ENCODE results near the gene DOK5.

DOK5 gene

GRCh38 chr20:54661880-54662465, 186.6 kb downstream of the DOK5 start:
- no peaks in the 10 kb centered on the region for H3K27me3 ChIP-seq (ENCODE audit: insufficient read depth, low read length)
- no peaks in the 10 kb centered on the region for H3K9me3 ChIP-seq (ENCODE audit: low read length)
- H3K4me1 ChIP-seq (ENCODE audit: insufficient read depth, low read length): peaks cover 32% of the 10 kb centered on the region
- H3K4me3 ChIP-seq (ENCODE audit: low read length): no peak overlapping the region
- no peak overlapping the region for H2AFZ ChIP-seq (ENCODE audit: low read depth, low read length)
- H3K36me3 ChIP-seq (ENCODE audit: insufficient read depth, low read length): no peaks in the 10 kb centered on the region

DNA sequence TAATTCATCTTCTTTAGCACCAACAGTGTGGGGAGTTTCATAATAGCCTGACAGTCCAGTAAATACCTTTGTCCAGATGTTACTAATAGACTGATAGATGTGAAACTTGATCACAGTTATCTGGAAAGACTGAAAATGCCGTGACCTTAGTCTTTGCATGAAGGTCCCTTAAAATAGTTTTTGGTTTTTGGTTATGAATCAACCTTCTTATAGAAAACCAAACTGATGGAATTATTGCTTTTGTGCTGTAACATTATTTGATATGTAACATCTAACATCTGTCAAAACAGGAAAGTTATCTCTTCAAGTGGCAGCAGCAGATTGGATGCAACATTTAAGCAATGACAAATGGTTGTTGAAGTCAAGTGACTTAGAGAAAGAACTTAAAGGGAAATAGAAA, 190.4 kb downstream of the DOK5 start:
- Histone ChIP-seq H3K4me1 (ENCODE audit: insufficient read depth, low read length) (peaks cover 23% of the 10 kb centered on the region), H3K4me3 (ENCODE audit: low read length) (no peak overlapping the region), H3K36me3 (ENCODE audit: insufficient read depth, low read length) (no peaks in the 10 kb centered on the region), H2AFZ (ENCODE audit: low read depth, low read length) (no peak overlapping the region), H3K9me3 (ENCODE audit: low read length) (no peaks in the 10 kb centered on the region), H3K27me3 (ENCODE audit: insufficient read depth, low read length) (no peaks in the 10 kb centered on the region)

DNA sequence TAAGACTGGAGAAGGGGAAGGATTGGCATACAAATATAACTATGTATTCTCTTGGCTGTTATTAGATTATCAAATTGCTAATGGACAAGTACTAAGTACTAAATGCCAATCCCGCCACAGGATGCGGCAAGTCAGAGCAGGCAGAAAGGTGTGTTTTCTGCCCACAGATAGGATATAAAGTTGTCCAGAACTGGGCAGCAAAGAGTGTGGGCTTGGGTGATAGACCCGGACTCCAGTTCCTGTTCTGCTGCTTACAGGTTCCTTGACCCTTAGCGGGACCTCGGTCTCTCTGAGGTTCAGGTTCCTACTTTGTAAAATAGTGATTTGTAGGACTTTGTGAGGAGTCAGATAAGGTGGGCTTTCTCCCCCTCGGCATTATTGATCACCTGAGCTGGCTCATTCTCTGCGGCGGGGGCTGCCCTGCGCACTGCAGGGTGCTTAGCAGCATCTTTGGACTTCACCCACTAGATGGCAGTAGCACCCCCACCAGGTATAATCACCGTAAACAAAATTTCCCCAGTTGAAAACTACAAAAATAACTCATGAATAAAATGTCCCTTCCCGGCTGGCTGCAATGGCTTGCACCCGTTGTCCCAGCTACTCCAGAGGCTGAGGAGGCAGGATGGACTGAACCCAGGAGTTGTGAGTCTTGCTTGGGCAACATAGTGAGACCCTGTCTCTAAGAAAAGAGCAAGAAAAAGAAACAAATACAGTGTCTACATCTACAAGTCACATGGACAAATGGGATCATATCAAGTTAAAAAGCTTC, 193.1 kb downstream of the DOK5 start:
- no peak overlapping the region for H3K4me3 ChIP-seq (ENCODE audit: low read length)
- H3K27me3 ChIP-seq (ENCODE audit: insufficient read depth, low read length): no peaks in the 10 kb centered on the region
- no peaks in the 10 kb centered on the region for H3K36me3 ChIP-seq (ENCODE audit: insufficient read depth, low read length)
- no peaks in the 10 kb centered on the region for H3K9me3 ChIP-seq (ENCODE audit: low read length)
- H2AFZ ChIP-seq (ENCODE audit: low read depth, low read length): no peak overlapping the region
- H3K4me1 ChIP-seq (ENCODE audit: insufficient read depth, low read length): no peaks in the 10 kb centered on the region

- Histone ChIP-seq H3K27me3 (ENCODE audit: insufficient read depth, low read length) (no peaks in the 10 kb centered on the region), H2AFZ (ENCODE audit: low read depth, low read length) (no peak overlapping the region), H3K9me3 (ENCODE audit: low read length) (no peaks in the 10 kb centered on the region), H3K4me1 (ENCODE audit: insufficient read depth, low read length) (no peaks in the 10 kb centered on the region), H3K4me3 (ENCODE audit: low read length) (no peak overlapping the region), H3K36me3 (ENCODE audit: insufficient read depth, low read length) (no peaks in the 10 kb centered on the region)
These were observed 193.6 kb downstream of the DOK5 start for GRCh38 chr20:54669040-54669363.

- Histone ChIP-seq H3K9me3 (ENCODE audit: low read length) (no peaks in the 10 kb centered on the region), H2AFZ (ENCODE audit: low read depth, low read length) (no peak overlapping the region), H3K4me3 (ENCODE audit: low read length) (no peak overlapping the region), H3K27me3 (ENCODE audit: insufficient read depth, low read length) (no peaks in the 10 kb centered on the region), H3K36me3 (ENCODE audit: insufficient read depth, low read length) (no peaks in the 10 kb centered on the region), H3K4me1 (ENCODE audit: insufficient read depth, low read length) (no peaks in the 10 kb centered on the region)
These were observed 202.9 kb downstream of the DOK5 start for GRCh38 chr20:54678253-54678652.

DNA sequence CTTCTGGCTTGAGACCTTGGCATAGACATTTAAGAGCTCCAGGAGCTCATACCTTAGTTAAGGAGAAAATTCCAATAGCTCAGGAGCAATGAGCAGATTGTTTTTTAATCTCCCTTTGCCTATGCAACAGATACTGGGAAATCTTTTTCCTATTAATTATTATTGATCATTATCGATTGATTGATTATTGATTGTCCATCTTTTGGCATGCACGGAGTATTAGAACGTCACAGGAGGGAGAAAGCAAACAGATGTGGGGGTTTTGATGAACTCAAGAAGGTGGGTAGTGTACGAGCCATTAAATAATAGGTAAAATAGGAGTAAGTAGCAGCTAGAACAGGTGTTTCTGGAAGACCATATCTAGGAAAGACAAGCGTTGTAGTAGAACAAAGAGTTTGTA, 205.0 kb downstream of the DOK5 start:
- Histone ChIP-seq H3K36me3 (ENCODE audit: insufficient read depth, low read length) (no peaks in the 10 kb centered on the region), H3K4me3 (ENCODE audit: low read length) (no peak overlapping the region), H3K4me1 (ENCODE audit: insufficient read depth, low read length) (no peaks in the 10 kb centered on the region), H2AFZ (ENCODE audit: low read depth, low read length) (no peak overlapping the region), H3K27me3 (ENCODE audit: insufficient read depth, low read length) (no peaks in the 10 kb centered on the region), H3K9me3 (ENCODE audit: low read length) (no peaks in the 10 kb centered on the region)

- no peaks in the 10 kb centered on the region for H3K27me3 ChIP-seq (ENCODE audit: insufficient read depth, low read length)
- H3K4me3 ChIP-seq (ENCODE audit: low read length): no peak overlapping the region
These were observed 205.7 kb downstream of the DOK5 start for GRCh38 chr20:54680872-54681619.

DNA sequence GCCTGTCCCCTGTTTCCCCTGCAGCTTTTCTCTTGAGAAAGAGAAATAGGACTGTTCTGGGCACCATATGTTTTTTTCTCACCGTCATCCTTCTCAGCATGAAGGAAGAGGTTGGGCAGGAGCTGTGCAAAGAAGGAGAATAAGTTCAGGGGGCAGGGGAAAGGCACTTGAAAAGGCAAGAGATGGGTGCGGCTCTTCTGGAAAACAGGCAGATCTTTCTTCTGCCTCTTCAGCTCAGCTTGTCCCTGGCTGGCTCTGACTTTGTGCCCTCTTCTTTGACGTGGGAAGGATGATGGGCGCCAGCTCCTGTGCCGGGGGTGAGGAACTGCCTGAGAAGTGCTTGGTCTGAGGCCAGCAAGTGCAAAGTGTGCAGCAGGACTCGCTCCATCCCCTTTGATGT, 206.5 kb downstream of the DOK5 start:
- H3K4me3 ChIP-seq (ENCODE audit: low read length): no peak overlapping the region
- H3K9me3 ChIP-seq (ENCODE audit: low read length): no peaks in the 10 kb centered on the region
- no peaks in the 10 kb centered on the region for H3K36me3 ChIP-seq (ENCODE audit: insufficient read depth, low read length)
- no peak overlapping the region for H2AFZ ChIP-seq (ENCODE audit: low read depth, low read length)
- no peaks in the 10 kb centered on the region for H3K27me3 ChIP-seq (ENCODE audit: insufficient read depth, low read length)
- H3K4me1 ChIP-seq (ENCODE audit: insufficient read depth, low read length): no peaks in the 10 kb centered on the region

More at GRCh38 chr20:54680872-54681619, 205.7 kb downstream of the DOK5 start:
- Histone ChIP-seq H3K9me3 (ENCODE audit: low read length) (no peaks in the 10 kb centered on the region), H3K4me1 (ENCODE audit: insufficient read depth, low read length) (no peaks in the 10 kb centered on the region), H2AFZ (ENCODE audit: low read depth, low read length) (no peak overlapping the region), H3K36me3 (ENCODE audit: insufficient read depth, low read length) (no peaks in the 10 kb centered on the region)

DNA sequence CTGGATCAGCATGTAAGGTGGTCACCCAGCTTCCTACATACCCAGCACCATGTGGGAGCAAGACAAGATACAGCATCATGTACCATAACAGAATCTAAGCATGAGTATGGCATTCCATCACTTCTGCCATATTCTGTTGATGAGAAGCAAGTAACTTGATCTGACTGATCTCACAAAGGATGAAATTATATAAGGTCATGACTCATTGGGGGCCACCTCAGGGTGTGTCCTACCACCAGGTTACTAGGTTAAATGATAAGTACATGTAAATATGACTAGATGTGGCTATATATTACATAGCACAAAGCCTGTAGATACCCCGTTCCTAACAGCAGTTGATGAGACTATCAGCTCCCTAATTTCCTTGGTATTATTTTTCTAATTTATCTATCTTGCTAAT, 213.1 kb downstream of the DOK5 start:
- Histone ChIP-seq H2AFZ (ENCODE audit: low read depth, low read length) (no peak overlapping the region), H3K4me3 (ENCODE audit: low read length) (no peak overlapping the region), H3K4me1 (ENCODE audit: insufficient read depth, low read length) (no peaks in the 10 kb centered on the region), H3K9me3 (ENCODE audit: low read length) (no peaks in the 10 kb centered on the region), H3K36me3 (ENCODE audit: insufficient read depth, low read length) (no peaks in the 10 kb centered on the region), H3K27me3 (ENCODE audit: insufficient read depth, low read length) (no peaks in the 10 kb centered on the region)

- no peak overlapping the region for H3K4me3 ChIP-seq (ENCODE audit: low read length)
- H3K36me3 ChIP-seq (ENCODE audit: insufficient read depth, low read length): no peaks in the 10 kb centered on the region
These were observed 214.9 kb downstream of the DOK5 start for GRCh38 chr20:54690323-54690722.

GRCh38 chr20:54691327-54691726, 215.9 kb downstream of the DOK5 start:
- Histone ChIP-seq H3K27me3 (ENCODE audit: insufficient read depth, low read length) (peaks cover 2% of the 10 kb centered on the region), H2AFZ (ENCODE audit: low read depth, low read length) (no peak overlapping the region), H3K36me3 (ENCODE audit: insufficient read depth, low read length) (no peaks in the 10 kb centered on the region), H3K4me3 (ENCODE audit: low read length) (no peak overlapping the region), H3K4me1 (ENCODE audit: insufficient read depth, low read length) (no peaks in the 10 kb centered on the region), H3K9me3 (ENCODE audit: low read length) (no peaks in the 10 kb centered on the region)

More at GRCh38 chr20:54690323-54690722, 214.9 kb downstream of the DOK5 start:
- Histone ChIP-seq H2AFZ (ENCODE audit: low read depth, low read length) (no peak overlapping the region), H3K4me1 (ENCODE audit: insufficient read depth, low read length) (no peaks in the 10 kb centered on the region), H3K9me3 (ENCODE audit: low read length) (no peaks in the 10 kb centered on the region), H3K27me3 (ENCODE audit: insufficient read depth, low read length) (no peaks in the 10 kb centered on the region)

DNA sequence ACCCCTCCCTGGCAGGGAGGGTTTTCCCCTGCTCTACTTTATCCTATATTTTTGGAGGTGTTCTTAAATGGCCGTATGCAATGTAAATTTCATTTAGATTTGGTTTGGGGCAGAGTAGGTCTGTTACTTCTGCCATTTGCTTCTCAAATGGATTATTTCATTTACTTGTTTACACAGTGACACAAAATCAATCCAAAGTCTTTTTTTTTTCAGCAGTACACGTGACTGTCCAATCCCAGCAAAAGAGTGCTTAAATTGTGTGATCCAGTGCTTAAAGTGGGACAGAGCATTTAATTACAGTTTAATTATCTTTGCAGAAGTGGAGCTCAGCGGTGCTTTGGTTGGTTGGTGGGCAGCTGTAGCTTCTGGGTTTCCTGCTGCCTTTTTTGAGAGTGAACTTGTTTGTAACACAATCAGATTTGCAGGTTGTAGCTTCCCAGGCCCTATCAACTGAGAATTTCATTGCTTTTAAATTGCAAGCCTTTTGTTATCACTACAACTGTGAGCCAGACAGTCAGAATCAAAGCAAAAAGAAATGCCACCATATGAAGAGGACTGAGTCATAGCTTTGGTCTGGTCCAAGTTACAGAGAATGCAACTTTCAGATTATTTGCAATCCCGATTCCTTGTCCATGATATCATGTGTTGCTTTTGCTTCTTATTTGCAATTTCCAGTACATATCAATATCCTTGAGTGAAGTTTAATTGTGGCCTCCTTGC, 216.9 kb downstream of the DOK5 start:
- Histone ChIP-seq H3K9me3 (ENCODE audit: low read length) (no peaks in the 10 kb centered on the region), H3K4me1 (ENCODE audit: insufficient read depth, low read length) (no peaks in the 10 kb centered on the region), H3K27me3 (ENCODE audit: insufficient read depth, low read length) (peaks cover 2% of the 10 kb centered on the region), H2AFZ (ENCODE audit: low read depth, low read length) (no peak overlapping the region), H3K4me3 (ENCODE audit: low read length) (no peak overlapping the region), H3K36me3 (ENCODE audit: insufficient read depth, low read length) (no peaks in the 10 kb centered on the region)

DNA sequence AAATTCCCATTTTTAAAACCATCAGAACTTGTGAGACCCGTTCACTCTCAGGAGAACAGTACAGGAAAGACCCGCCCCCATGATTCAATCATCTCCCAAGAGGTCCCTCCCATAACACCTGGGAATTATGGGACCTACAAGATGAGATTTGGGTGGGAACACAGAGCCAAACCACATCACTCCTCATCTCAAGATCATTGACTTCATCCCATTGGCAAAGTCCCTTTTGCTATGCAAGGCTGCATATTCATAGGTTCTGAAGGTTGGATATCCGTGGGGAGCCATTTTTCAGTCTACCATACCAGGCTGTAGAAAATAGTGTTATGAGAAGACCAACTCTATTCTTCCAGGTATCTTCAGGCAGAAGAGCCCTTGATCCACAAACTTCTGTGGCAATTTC, 219.1 kb downstream of the DOK5 start:
- Histone ChIP-seq H3K4me3 (ENCODE audit: low read length) (no peak overlapping the region), H2AFZ (ENCODE audit: low read depth, low read length) (no peak overlapping the region), H3K4me1 (ENCODE audit: insufficient read depth, low read length) (no peaks in the 10 kb centered on the region), H3K9me3 (ENCODE audit: low read length) (no peaks in the 10 kb centered on the region), H3K27me3 (ENCODE audit: insufficient read depth, low read length) (peaks cover 2% of the 10 kb centered on the region), H3K36me3 (ENCODE audit: insufficient read depth, low read length) (no peaks in the 10 kb centered on the region)
